Endothelial cell of umbilical vein (primary cell): ENCODE results near the gene ZKSCAN1. TPM values are rescaled to one million over a fixed set of nuclear protein-coding genes. Genes with fewer than 3 reads are reported as not detected.

Experiments used
- BruUV-seq: library from RNA; stranded (reverse); fragments of 400-500 nt; replicated peaks from 2 replicates; lab custom pipeline; 2021; lab: Mats Ljungman, UMichigan
- CTCF ChIA-PET: fragments of 300-600, 350-600 bp; sonication (Branson Sonifier 250); formaldehyde crosslinking; loops from one replicate; lab custom pipeline; 2021; ENCODE audit warnings: antibody characterized with exemption, inconsistent platforms; lab: Charles Lee
- POLR2A ChIA-PET: fragments of 300-600, 350-600 bp; sonication (Branson Sonifier 250); formaldehyde crosslinking; loops from one replicate; lab custom pipeline; 2021; ENCODE audit warnings: antibody characterized with exemption, inconsistent platforms; lab: Charles Lee
- DNase-seq: peaks from one replicate; pipeline ENCODE4 v3.0.0-alpha.2; 2011; ENCODE audit warnings: low read depth, low spot score
- FAIRE-seq: peaks from 2 replicates; lab custom pipeline; 2011; peaks lifted over from hg19 to GRCh38; lab: Jason Lieb, UNC
- H2AFZ ChIP-seq: 2 replicates; pipeline ENCODE4 v1.6.0; 2012; ENCODE audit warnings: low read depth, low read length, control low read depth, inconsistent platforms
- H3K27ac ChIP-seq: 2 replicates; pipeline ENCODE4 v1.5.1; 2011; ENCODE audit warnings: low read depth, mild to moderate bottlenecking, control low read depth, low read length, moderate library complexity; ENCODE audit not compliant: insufficient read depth
- H3K27me3 ChIP-seq, 2 experiments: 2 replicates each; pipeline versions ENCODE4 v1.6.0 to v1.6.1; 2011; ENCODE audit warnings: low read length in 2 of 2, mixed read lengths in 1 of 2; ENCODE audit not compliant: control insufficient read depth in 2 of 2, insufficient read depth in 2 of 2
- H3K36me3 ChIP-seq, 2 experiments: 2 replicates in 1 of 2; 3 replicates in 1 of 2; pipeline ENCODE4 v1.5.1; 2011; ENCODE audit warnings: low read length in 2 of 2, mild to moderate bottlenecking in 1 of 2, moderate library complexity in 1 of 2; ENCODE audit not compliant: control insufficient read depth in 2 of 2, insufficient read depth in 2 of 2; ENCODE audit errors: extremely low read depth in 1 of 2
- H3K4me1 ChIP-seq: 3 replicates; pipeline ENCODE4 v1.5.1; 2011; ENCODE audit warnings: mild to moderate bottlenecking, low read length; ENCODE audit not compliant: control insufficient read depth, insufficient read depth; ENCODE audit errors: extremely low read depth
- H3K4me2 ChIP-seq: 2 replicates; pipeline ENCODE4 v1.6.1; 2011; ENCODE audit warnings: low read length, control low read depth, mixed read lengths; ENCODE audit not compliant: insufficient read depth
- H3K4me3 ChIP-seq, 3 experiments: fragments of 200-600 bp in 1 of 3; sonication (generic), shearing (Covaris generic) in 1 of 3; replicated peaks in 1 of 3; 2 replicates each; pipeline ENCODE4 v1.5.1; 2011 to 2016; ENCODE audit warnings: control low read depth in 3 of 3, low read length in 3 of 3, mild to moderate bottlenecking in 2 of 3, inconsistent platforms in 1 of 3, low read depth in 1 of 3, moderate library complexity in 1 of 3; ENCODE audit not compliant: insufficient read depth in 1 of 3
- H3K79me2 ChIP-seq: 2 replicates; pipeline ENCODE4 v1.6.0; 2012; ENCODE audit warnings: low read length, inconsistent platforms; ENCODE audit not compliant: control insufficient read depth, insufficient read depth
- H3K9ac ChIP-seq: replicated peaks from 2 replicates; pipeline ENCODE3; 2011; ENCODE audit warnings: low read length, control low read depth; ENCODE audit not compliant: insufficient read depth; ENCODE audit errors: extremely low read depth
- H3K9me1 ChIP-seq: replicated peaks from 3 replicates; pipeline ENCODE4 v1.6.0; 2011; ENCODE audit warnings: mild to moderate bottlenecking, low read length; ENCODE audit not compliant: control insufficient read depth, insufficient read depth; ENCODE audit errors: extremely low read depth
- H3K9me3 ChIP-seq: replicated peaks from 2 replicates; pipeline ENCODE4 v1.5.1; 2012; ENCODE audit warnings: low read length, inconsistent platforms; ENCODE audit not compliant: control insufficient read depth, insufficient read depth
- H4K20me1 ChIP-seq: replicated peaks from 2 replicates; pipeline ENCODE3; 2011; ENCODE audit warnings: mild to moderate bottlenecking, low read length; ENCODE audit not compliant: control insufficient read depth, insufficient read depth; ENCODE audit errors: extremely low read depth
- EZH2 ChIP-seq: IDR thresholded peaks from 2 replicates; pipeline ENCODE4 v1.6.1; 2012; ENCODE audit warnings: borderline replicate concordance, low read depth, mild to moderate bottlenecking, moderate library complexity, low read length, inconsistent platforms; ENCODE audit not compliant: severe bottlenecking
- FOS ChIP-seq: IDR thresholded peaks from 2 replicates; pipeline ENCODE4 v1.6.1; 2011; ENCODE audit warnings: mild to moderate bottlenecking, low read length, moderate library complexity, borderline replicate concordance; ENCODE audit not compliant: insufficient read depth
- GATA2 ChIP-seq: IDR thresholded peaks from 2 replicates; pipeline ENCODE4 v1.7.0; 2011; ENCODE audit warnings: low read depth, mild to moderate bottlenecking, moderate library complexity, mixed read lengths, low read length; ENCODE audit not compliant: insufficient read length, insufficient read depth
- JUN ChIP-seq: IDR thresholded peaks from 2 replicates; pipeline ENCODE4 v1.6.1; 2011; ENCODE audit warnings: borderline replicate concordance, low read depth; ENCODE audit not compliant: insufficient read length, insufficient read depth
- MYC ChIP-seq: IDR thresholded peaks from one replicate; pipeline ENCODE4 v1.6.1; 2011; ENCODE audit warnings: mild to moderate bottlenecking, low read depth, low read length
- POLR2A ChIP-seq: IDR thresholded peaks from 2 replicates; pipeline ENCODE4 v1.6.1; 2012; ENCODE audit warnings: low read depth, mild to moderate bottlenecking, control low read depth, low read length
- POLR2AphosphoS5 ChIP-seq: IDR thresholded peaks from 2 replicates; pipeline ENCODE4 v1.6.1; 2012; ENCODE audit warnings: low read depth, mild to moderate bottlenecking, control low read depth, low read length, moderate library complexity; ENCODE audit not compliant: insufficient read depth
- dilution Hi-C: fragments of 300-500 bp; cut with MboI; formaldehyde crosslinking; loops from one replicate; pipeline ENCODE4 v1.15.0; 2019; ENCODE audit warnings: low sequenced_read_pairs; ENCODE audit not compliant: extremely low pct_ligation_motif_present
- intact Hi-C: fragments of 100-400 bp; cut with micrococcal nuclease; formaldehyde crosslinking; loops from one replicate; pipeline ENCODE4 v1.10.0; 2022
- polyA plus RNA-seq, 4 experiments: library from polyadenylated mRNA; depleted of rRNA in 3 of 4; stranded (reverse) in 3 of 4; unstranded in 1 of 4; fragments of >200 nt; gene quantifications; 2 replicates each; pipeline versions ENCODE4 v1.2.1 to v1.2.3, GENCODE V29; 2011 to 2012; ENCODE audit warnings: missing spikeins in 1 of 4
- total RNA-seq: library from RNA; stranded (reverse); gene quantifications from 2 replicates; pipeline ENCODE4 v1.2.3, GENCODE V29; 2021
- TF ChIP-seq, protein P1 (sequence below), 2 donors: IDR thresholded peaks; 1 replicate in 1 of 2; 2 replicates in 1 of 2; pipeline ENCODE4 v1.5.1; 2011; ENCODE audit warnings: low read length in 2 of 2, mild to moderate bottlenecking in 2 of 2, moderate library complexity in 2 of 2, control low read depth in 1 of 2, inconsistent platforms in 1 of 2, low read depth in 1 of 2; ENCODE audit not compliant: insufficient read depth in 1 of 2; ENCODE audit errors: extremely low read depth in 1 of 2
- TF ChIP-seq, protein P2 (sequence below): IDR thresholded peaks from 2 replicates; pipeline ENCODE4 v1.6.1; 2011; ENCODE audit not compliant: insufficient read depth, insufficient read length

ZKSCAN1 gene
- total and polyA plus RNA-seq, 2 donors (not counting 3 experiments of a cell fraction or from before 2014, with no cell fraction given): 12.3 to 57.8 TPM

DNA sequence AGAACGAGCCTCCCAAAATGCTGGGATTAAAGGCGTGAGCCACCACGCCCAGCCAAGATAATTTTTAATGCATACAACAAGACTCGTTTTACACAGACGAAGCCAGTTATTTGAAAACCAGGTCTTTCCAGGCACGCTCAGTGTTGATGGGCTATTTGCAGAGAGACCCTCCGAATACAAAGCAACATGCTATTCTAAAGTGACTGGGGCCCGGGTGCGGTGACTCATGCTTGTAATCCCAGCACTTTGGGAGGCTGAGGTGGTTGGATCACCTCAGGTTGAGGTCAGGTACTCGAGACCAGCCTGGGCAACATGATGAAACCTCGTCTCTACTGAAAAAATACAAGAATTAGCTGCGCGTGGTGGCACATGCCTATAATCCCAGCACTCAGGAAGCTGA, 38.8 kb upstream of the ZKSCAN1 start:
- Histone ChIP-seq H3K9me1 (no peaks in the 10 kb centered on the region), H3K27ac (no peak overlapping the region), H3K9me3 (no peaks in the 10 kb centered on the region), H3K4me2 (no peak overlapping the region), H3K9ac (no peak overlapping the region), H3K27me3 (peaks cover 0 to 5% of the 10 kb centered on the region in 2 experiments), H3K79me2 (no peaks in the 10 kb centered on the region), H3K4me3 (no peak overlapping the region), H4K20me1 (no peaks in the 10 kb centered on the region), H3K36me3 (no peaks in the 10 kb centered on the region), H2AFZ (no peak overlapping the region), H3K4me1 (no peaks in the 10 kb centered on the region)
- ChIA-PET POLR2A (no interaction called here), CTCF (interaction anchor here (1.5 kb wide), 1 partner anchor 77 kb away, joined by 3 read pairs; no protein-coding TSS in a partner anchor)
- no TSS peak for BruUV-seq
- dilution Hi-C loops: no loop called here
- FAIRE-seq: no peak
- DNase-seq: no peak
- intact Hi-C loops: loop anchor here (5.0 kb wide), 1 partner anchor 76 kb away; no protein-coding TSS in a partner anchor
- TF ChIP-seq EZH2: no peak
- TF ChIP-seq FOS: no peak
- no peak for TF ChIP-seq JUN
- TF ChIP-seq POLR2AphosphoS5: no peak
- TF ChIP-seq POLR2A: no peak
- TF ChIP-seq MYC: no peak
- TF ChIP-seq GATA2: no peak
- TF ChIP-seq, protein P1, sequence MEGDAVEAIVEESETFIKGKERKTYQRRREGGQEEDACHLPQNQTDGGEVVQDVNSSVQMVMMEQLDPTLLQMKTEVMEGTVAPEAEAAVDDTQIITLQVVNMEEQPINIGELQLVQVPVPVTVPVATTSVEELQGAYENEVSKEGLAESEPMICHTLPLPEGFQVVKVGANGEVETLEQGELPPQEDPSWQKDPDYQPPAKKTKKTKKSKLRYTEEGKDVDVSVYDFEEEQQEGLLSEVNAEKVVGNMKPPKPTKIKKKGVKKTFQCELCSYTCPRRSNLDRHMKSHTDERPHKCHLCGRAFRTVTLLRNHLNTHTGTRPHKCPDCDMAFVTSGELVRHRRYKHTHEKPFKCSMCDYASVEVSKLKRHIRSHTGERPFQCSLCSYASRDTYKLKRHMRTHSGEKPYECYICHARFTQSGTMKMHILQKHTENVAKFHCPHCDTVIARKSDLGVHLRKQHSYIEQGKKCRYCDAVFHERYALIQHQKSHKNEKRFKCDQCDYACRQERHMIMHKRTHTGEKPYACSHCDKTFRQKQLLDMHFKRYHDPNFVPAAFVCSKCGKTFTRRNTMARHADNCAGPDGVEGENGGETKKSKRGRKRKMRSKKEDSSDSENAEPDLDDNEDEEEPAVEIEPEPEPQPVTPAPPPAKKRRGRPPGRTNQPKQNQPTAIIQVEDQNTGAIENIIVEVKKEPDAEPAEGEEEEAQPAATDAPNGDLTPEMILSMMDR (IDR thresholded peaks at IDR 0.05; ENCODE audit: extremely low read depth in 1 of 2, insufficient read depth in 1 of 2, low read depth in 1 of 2, low read length in 2 of 2): no peak
- TF ChIP-seq, protein P2, sequence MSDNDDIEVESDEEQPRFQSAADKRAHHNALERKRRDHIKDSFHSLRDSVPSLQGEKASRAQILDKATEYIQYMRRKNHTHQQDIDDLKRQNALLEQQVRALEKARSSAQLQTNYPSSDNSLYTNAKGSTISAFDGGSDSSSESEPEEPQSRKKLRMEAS: no peak
